Ovary (tissue), 3 donors: ENCODE data around the gene YEATS2.

Experiments used
- EP300 ChIP-seq: sonication (generic); formaldehyde crosslinking; IDR thresholded peaks from one replicate; pipeline ENCODE4 v1.6.1; 2017; ENCODE audit warnings: antibody characterized with exemption
- TF ChIP-seq, protein P1 (sequence below), 3 donors: fragments of 450-650 bp in 2 of 3; fragments of 200-600 bp in 1 of 3; IDR thresholded peaks; one replicate each; pipeline versions ENCODE4 v1.5.1 to v1.8.0; 2016 to 2022; ENCODE audit warnings: antibody characterized with exemption in 3 of 3, mild to moderate bottlenecking in 1 of 3
- donor health status: DM: no; HTN: no; CAD: no.

GRCh38 chr3:183725387-183725786 lies 27.8 kb downstream of the YEATS2 start:
- TF ChIP-seq, protein P1, sequence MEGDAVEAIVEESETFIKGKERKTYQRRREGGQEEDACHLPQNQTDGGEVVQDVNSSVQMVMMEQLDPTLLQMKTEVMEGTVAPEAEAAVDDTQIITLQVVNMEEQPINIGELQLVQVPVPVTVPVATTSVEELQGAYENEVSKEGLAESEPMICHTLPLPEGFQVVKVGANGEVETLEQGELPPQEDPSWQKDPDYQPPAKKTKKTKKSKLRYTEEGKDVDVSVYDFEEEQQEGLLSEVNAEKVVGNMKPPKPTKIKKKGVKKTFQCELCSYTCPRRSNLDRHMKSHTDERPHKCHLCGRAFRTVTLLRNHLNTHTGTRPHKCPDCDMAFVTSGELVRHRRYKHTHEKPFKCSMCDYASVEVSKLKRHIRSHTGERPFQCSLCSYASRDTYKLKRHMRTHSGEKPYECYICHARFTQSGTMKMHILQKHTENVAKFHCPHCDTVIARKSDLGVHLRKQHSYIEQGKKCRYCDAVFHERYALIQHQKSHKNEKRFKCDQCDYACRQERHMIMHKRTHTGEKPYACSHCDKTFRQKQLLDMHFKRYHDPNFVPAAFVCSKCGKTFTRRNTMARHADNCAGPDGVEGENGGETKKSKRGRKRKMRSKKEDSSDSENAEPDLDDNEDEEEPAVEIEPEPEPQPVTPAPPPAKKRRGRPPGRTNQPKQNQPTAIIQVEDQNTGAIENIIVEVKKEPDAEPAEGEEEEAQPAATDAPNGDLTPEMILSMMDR (IDR thresholded peaks at IDR 0.05) = no peak
- no peak for TF ChIP-seq EP300
